HepG2 (cell line): ENCODE results near the gene PRR22. TPM values are rescaled to one million over a fixed set of nuclear protein-coding genes. Genes with fewer than 3 reads are reported as not detected.
A peak's percentile ranks its signal among the peaks of the same experiment; 100 is the strongest.

Experiments
- EEA1 ChIP-seq: sonication (generic); formaldehyde crosslinking; IDR thresholded peaks from 2 replicates; pipeline ENCODE4 v1.5.1; 2020; ENCODE audit warnings: mild to moderate bottlenecking, missing genetic modification reagents, borderline replicate concordance
- GATAD2A ChIP-seq: IDR thresholded peaks from 2 replicates; pipeline ENCODE4 v1.6.1; 2016
- HOXA3 ChIP-seq: sonication (generic); formaldehyde crosslinking; IDR thresholded peaks from 2 replicates; pipeline ENCODE4 v1.5.0; 2020; ENCODE audit warnings: missing genetic modification reagents
- IRF2 ChIP-seq: IDR thresholded peaks from 2 replicates; pipeline ENCODE4 v1.6.1; 2018; ENCODE audit warnings: missing genetic modification reagents, missing compliant biosample characterization
- SIN3A ChIP-seq: IDR thresholded peaks from 2 replicates; pipeline ENCODE4 v1.6.1; 2011; ENCODE audit warnings: low read depth, mild to moderate bottlenecking, control low read depth, low read length, borderline replicate concordance
- SNAPC2 ChIP-seq: sonication (generic); formaldehyde crosslinking; IDR thresholded peaks from 2 replicates; pipeline ENCODE4 v1.8.1; 2022; ENCODE audit warnings: mild to moderate bottlenecking, missing genetic modification reagents
- SP5 ChIP-seq: IDR thresholded peaks from 2 replicates; pipeline ENCODE4 v1.6.1; 2016; ENCODE audit warnings: low read depth, borderline replicate concordance
- TMF1 ChIP-seq: sonication (generic); formaldehyde crosslinking; IDR thresholded peaks from 2 replicates; pipeline ENCODE4 v1.8.1; 2022; ENCODE audit warnings: low read depth, missing genetic modification reagents
- TOE1 ChIP-seq: sonication (generic); formaldehyde crosslinking; IDR thresholded peaks from 2 replicates; pipeline ENCODE4 v1.4.0; 2020; ENCODE audit warnings: mild to moderate bottlenecking, missing genetic modification reagents
- ZFP41 ChIP-seq: sonication (generic); formaldehyde crosslinking; IDR thresholded peaks from 2 replicates; pipeline ENCODE4 v1.4.0; 2020; ENCODE audit warnings: mild to moderate bottlenecking, missing genetic modification reagents, borderline replicate concordance
- ZFX ChIP-seq: sonication (generic); formaldehyde crosslinking; IDR thresholded peaks from 2 replicates; pipeline ENCODE4 v1.4.0; 2020; ENCODE audit warnings: mild to moderate bottlenecking, low read depth, missing genetic modification reagents, moderate library complexity
- ZNF383 ChIP-seq: sonication (generic); formaldehyde crosslinking; IDR thresholded peaks from 2 replicates; pipeline ENCODE4 v1.4.0; 2020; ENCODE audit warnings: missing genetic modification reagents, mild to moderate bottlenecking, borderline replicate concordance
- ZNF430 ChIP-seq: sonication (generic); formaldehyde crosslinking; IDR thresholded peaks from 2 replicates; pipeline ENCODE4 v1.9.0; 2021; ENCODE audit warnings: mild to moderate bottlenecking, missing genetic modification reagents
- ZNF543 ChIP-seq: sonication (generic); formaldehyde crosslinking; IDR thresholded peaks from 2 replicates; pipeline ENCODE4 v1.4.0; 2020; ENCODE audit warnings: mild to moderate bottlenecking, missing genetic modification reagents
- ZNF557 ChIP-seq: sonication (generic); formaldehyde crosslinking; IDR thresholded peaks from 2 replicates; pipeline ENCODE4 v1.4.0; 2020; ENCODE audit warnings: missing genetic modification reagents
- ZNF605 ChIP-seq: sonication (generic); formaldehyde crosslinking; IDR thresholded peaks from 2 replicates; pipeline ENCODE4 v1.8.0; 2022; ENCODE audit warnings: mild to moderate bottlenecking, missing genetic modification reagents
- polyA plus RNA-seq, 8 experiments: library from polyadenylated mRNA; depleted of rRNA in 3 of 8; stranded (reverse) in 7 of 8; unstranded in 1 of 8; fragments of >200 nt; fragmentation: Illumina TruSeq in 4 of 8; extraction: Trizol in 4 of 8; gene quantifications; 2 replicates each; pipeline versions ENCODE4 v1.2.1 to v1.2.3, GENCODE V29; 2011 to 2016; ENCODE audit warnings: low read depth in 4 of 8, missing spikeins in 1 of 8, mixed read lengths in 1 of 8; ENCODE audit not compliant: insufficient read depth in 1 of 8
- total RNA-seq, 5 experiments: library from RNA; depleted of rRNA; stranded (reverse); fragments of >200 nt; fragmentation: Illumina TruSeq; extraction: Trizol; gene quantifications; 2 replicates each; pipeline ENCODE4 v1.2.3, GENCODE V29; 2016; ENCODE audit warnings: low read depth in 1 of 5
- TF ChIP-seq, protein P1 (sequence below), 2 experiments: sonication (generic) in 1 of 2; formaldehyde crosslinking in 1 of 2; IDR thresholded peaks; 2 replicates each; pipeline versions ENCODE4 v1.4.0 to v1.6.1; 2018 to 2020; ENCODE audit warnings: missing genetic modification reagents in 2 of 2, borderline replicate concordance in 1 of 2, low read depth in 1 of 2, mild to moderate bottlenecking in 1 of 2, missing biosample characterization in 1 of 2
- TF ChIP-seq, protein P2 (sequence below): sonication (generic); formaldehyde crosslinking; IDR thresholded peaks from 2 replicates; pipeline ENCODE4 v1.5.0; 2020; ENCODE audit warnings: missing genetic modification reagents
- TF ChIP-seq, protein P3 (sequence below): sonication (generic); formaldehyde crosslinking; IDR thresholded peaks from 2 replicates; pipeline ENCODE4 v1.4.0; 2020; ENCODE audit warnings: mild to moderate bottlenecking, missing genetic modification reagents
- TF ChIP-seq, protein P4 (sequence below): sonication (generic); formaldehyde crosslinking; IDR thresholded peaks from 2 replicates; pipeline ENCODE4 v1.5.1; 2020; ENCODE audit warnings: mild to moderate bottlenecking, moderate library complexity, missing genetic modification reagents

The PRR22 gene
- total and polyA plus RNA-seq, 2 of the 13 experiments (the other 11 are each of a cell fraction or from before 2014, with no cell fraction given): 0.84 to 2.3 TPM

GRCh38 chr19:5799247-5800241 lies 15.0 kb upstream of the PRR22 start (continued):
- TF ChIP-seq, protein P1, sequence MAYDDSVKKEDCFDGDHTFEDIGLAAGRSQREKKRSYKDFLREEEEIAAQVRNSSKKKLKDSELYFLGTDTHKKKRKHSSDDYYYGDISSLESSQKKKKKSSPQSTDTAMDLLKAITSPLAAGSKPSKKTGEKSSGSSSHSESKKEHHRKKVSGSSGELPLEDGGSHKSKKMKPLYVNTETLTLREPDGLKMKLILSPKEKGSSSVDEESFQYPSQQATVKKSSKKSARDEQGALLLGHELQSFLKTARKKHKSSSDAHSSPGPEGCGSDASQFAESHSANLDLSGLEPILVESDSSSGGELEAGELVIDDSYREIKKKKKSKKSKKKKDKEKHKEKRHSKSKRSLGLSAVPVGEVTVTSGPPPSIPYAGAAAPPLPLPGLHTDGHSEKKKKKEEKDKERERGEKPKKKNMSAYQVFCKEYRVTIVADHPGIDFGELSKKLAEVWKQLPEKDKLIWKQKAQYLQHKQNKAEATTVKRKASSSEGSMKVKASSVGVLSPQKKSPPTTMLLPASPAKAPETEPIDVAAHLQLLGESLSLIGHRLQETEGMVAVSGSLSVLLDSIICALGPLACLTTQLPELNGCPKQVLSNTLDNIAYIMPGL (CRISPR knock-in tag; IDR thresholded peaks at IDR 0.05; ENCODE audit: borderline replicate concordance in 1 of 2, low read depth in 1 of 2): peak in 1 of 2 experiments; percentile 45; a peak in 1 of 4 replicates
- TF ChIP-seq ZFX (peak; percentile 57; the same call in 1 of the 2 replicates), ZNF605 (peak; percentile 46; the same call in 1 of the 2 replicates), HOXA3 (CRISPR knock-in tag) (peak; percentile 24; the same call in 1 of the 2 replicates), SP5 (no peak), ZNF383 (CRISPR knock-in tag) (0 out of 2 replicates have a peak, but pooled peaks have one; percentile 36), ZFP41 (CRISPR knock-in tag) (peak; percentile 41; the same call in 1 of the 2 replicates), SNAPC2 (CRISPR knock-in tag) (peak; percentile 36; the same call in 1 of the 2 replicates), ZNF557 (CRISPR knock-in tag) (no peak), ZNF430 (peak; percentile 43; the same call in 1 of the 2 replicates), TOE1 (CRISPR knock-in tag) (no peak), TMF1 (CRISPR knock-in tag) (0 out of 2 replicates have a peak, but pooled peaks have one; percentile 35), SIN3A (no peak), IRF2 (CRISPR knock-in tag) (no peak), EEA1 (peak; percentile 67; the same call in 1 of the 2 replicates), GATAD2A (CRISPR knock-in tag) (peak; percentile 49; the same call in 1 of the 2 replicates), ZNF543 (CRISPR knock-in tag) (0 out of 2 replicates have a peak, but pooled peaks have one; percentile 68)
- TF ChIP-seq, protein P2, sequence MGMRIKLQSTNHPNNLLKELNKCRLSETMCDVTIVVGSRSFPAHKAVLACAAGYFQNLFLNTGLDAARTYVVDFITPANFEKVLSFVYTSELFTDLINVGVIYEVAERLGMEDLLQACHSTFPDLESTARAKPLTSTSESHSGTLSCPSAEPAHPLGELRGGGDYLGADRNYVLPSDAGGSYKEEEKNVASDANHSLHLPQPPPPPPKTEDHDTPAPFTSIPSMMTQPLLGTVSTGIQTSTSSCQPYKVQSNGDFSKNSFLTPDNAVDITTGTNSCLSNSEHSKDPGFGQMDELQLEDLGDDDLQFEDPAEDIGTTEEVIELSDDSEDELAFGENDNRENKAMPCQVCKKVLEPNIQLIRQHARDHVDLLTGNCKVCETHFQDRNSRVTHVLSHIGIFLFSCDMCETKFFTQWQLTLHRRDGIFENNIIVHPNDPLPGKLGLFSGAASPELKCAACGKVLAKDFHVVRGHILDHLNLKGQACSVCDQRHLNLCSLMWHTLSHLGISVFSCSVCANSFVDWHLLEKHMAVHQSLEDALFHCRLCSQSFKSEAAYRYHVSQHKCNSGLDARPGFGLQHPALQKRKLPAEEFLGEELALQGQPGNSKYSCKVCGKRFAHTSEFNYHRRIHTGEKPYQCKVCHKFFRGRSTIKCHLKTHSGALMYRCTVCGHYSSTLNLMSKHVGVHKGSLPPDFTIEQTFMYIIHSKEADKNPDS (CRISPR knock-in tag): no peak
- TF ChIP-seq, protein P3, sequence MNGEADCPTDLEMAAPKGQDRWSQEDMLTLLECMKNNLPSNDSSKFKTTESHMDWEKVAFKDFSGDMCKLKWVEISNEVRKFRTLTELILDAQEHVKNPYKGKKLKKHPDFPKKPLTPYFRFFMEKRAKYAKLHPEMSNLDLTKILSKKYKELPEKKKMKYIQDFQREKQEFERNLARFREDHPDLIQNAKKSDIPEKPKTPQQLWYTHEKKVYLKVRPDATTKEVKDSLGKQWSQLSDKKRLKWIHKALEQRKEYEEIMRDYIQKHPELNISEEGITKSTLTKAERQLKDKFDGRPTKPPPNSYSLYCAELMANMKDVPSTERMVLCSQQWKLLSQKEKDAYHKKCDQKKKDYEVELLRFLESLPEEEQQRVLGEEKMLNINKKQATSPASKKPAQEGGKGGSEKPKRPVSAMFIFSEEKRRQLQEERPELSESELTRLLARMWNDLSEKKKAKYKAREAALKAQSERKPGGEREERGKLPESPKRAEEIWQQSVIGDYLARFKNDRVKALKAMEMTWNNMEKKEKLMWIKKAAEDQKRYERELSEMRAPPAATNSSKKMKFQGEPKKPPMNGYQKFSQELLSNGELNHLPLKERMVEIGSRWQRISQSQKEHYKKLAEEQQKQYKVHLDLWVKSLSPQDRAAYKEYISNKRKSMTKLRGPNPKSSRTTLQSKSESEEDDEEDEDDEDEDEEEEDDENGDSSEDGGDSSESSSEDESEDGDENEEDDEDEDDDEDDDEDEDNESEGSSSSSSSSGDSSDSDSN (CRISPR knock-in tag): peak; percentile 43; the same call in 1 of the 2 replicates
- TF ChIP-seq, protein P4, sequence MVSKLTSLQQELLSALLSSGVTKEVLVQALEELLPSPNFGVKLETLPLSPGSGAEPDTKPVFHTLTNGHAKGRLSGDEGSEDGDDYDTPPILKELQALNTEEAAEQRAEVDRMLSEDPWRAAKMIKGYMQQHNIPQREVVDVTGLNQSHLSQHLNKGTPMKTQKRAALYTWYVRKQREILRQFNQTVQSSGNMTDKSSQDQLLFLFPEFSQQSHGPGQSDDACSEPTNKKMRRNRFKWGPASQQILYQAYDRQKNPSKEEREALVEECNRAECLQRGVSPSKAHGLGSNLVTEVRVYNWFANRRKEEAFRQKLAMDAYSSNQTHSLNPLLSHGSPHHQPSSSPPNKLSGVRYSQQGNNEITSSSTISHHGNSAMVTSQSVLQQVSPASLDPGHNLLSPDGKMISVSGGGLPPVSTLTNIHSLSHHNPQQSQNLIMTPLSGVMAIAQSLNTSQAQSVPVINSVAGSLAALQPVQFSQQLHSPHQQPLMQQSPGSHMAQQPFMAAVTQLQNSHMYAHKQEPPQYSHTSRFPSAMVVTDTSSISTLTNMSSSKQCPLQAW (CRISPR knock-in tag): no peak
